Transverse colon (tissue), 4 donors: Measurements from ENCODE around the gene SLC5A7.

Experiments
- CTCF ChIP-seq, 5 experiments: fragments of 200-600 bp in 3 of 5; fragments of 450-650 bp in 2 of 5; sonication (generic) in 3 of 5; IDR thresholded peaks; 1 replicate in 2 of 5; 2 replicates in 3 of 5; pipeline ENCODE4 v1.5.1; 2016 to 2017; ENCODE audit warnings: antibody characterized with exemption in 5 of 5, inconsistent platforms in 3 of 5, mild to moderate bottlenecking in 2 of 5, moderate library complexity in 1 of 5
- EP300 ChIP-seq: sonication (generic); formaldehyde crosslinking; IDR thresholded peaks from one replicate; pipeline ENCODE4 v1.6.1; 2017; ENCODE audit warnings: antibody characterized with exemption, low read depth
- POLR2A ChIP-seq: fragments of 450-650 bp; IDR thresholded peaks from one replicate; pipeline ENCODE4 v1.6.1; 2016; ENCODE audit warnings: antibody characterized with exemption, mild to moderate bottlenecking, moderate library complexity
- POLR2AphosphoS5 ChIP-seq, 3 donors: sonication (generic); formaldehyde crosslinking; IDR thresholded peaks; one replicate each; pipeline ENCODE4 v1.6.1; 2016; ENCODE audit warnings: antibody characterized with exemption in 3 of 3

GRCh38 chr2:108048752-108049151 lies 62.4 kb downstream of the SLC5A7 start:
- TF ChIP-seq CTCF (IDR thresholded peaks at IDR 0.05), result no peak
- TF ChIP-seq EP300, result no peak
- no peak for TF ChIP-seq POLR2A
- TF ChIP-seq POLR2AphosphoS5 (IDR thresholded peaks at IDR 0.05), result no peak
